CD4-positive, alpha-beta T cell treated with Interleukin-17A for 1 hour (primary cell): ENCODE results near the gene RERE.

ENCODE experiments used
- DNase-seq: peaks from one replicate; pipeline ENCODE4 v3.0.0-alpha.2; 2020

RERE gene

GRCh38 chr1:8684590-8684989 lies 132.8 kb downstream of the RERE start:
- DNase-seq = no peak

- no peak for DNase-seq
These were observed 134.9 kb downstream of the RERE start for GRCh38 chr1:8682573-8682972.

GRCh38 chr1:8681911-8682310 lies 135.5 kb downstream of the RERE start:
- DNase-seq = no peak

- peak; percentile 15 for DNase-seq
These were observed 136.5 kb downstream of the RERE start for GRCh38 chr1:8680664-8681650.

- no peak for DNase-seq
These were observed 137.3 kb downstream of the RERE start for GRCh38 chr1:8679929-8680663.

- no peak for DNase-seq
These were observed 138.0 kb downstream of the RERE start for GRCh38 chr1:8679395-8679800.

- no peak for DNase-seq
These were observed 138.6 kb downstream of the RERE start for GRCh38 chr1:8678673-8679394.

GRCh38 chr1:8677782-8678181 lies 139.7 kb downstream of the RERE start:
- no peak for DNase-seq

GRCh38 chr1:8676813-8677212 lies 140.6 kb downstream of the RERE start:
- DNase-seq = no peak

GRCh38 chr1:8676072-8676471 lies 141.4 kb downstream of the RERE start:
- DNase-seq = no peak

- DNase-seq = no peak
These were observed 142.5 kb downstream of the RERE start for GRCh38 chr1:8674912-8675311.

GRCh38 chr1:8674481-8674880 lies 143.0 kb downstream of the RERE start:
- no peak for DNase-seq

- DNase-seq = peak; percentile 51
These were observed 146.0 kb downstream of the RERE start for GRCh38 chr1:8671306-8671917.

- DNase-seq = no peak
These were observed 147.0 kb downstream of the RERE start for GRCh38 chr1:8670371-8670818.

- no peak for DNase-seq
These were observed 147.7 kb downstream of the RERE start for GRCh38 chr1:8669606-8670335.

GRCh38 chr1:8667869-8668594 lies 149.4 kb downstream of the RERE start:
- no peak for DNase-seq

- no peak for DNase-seq
These were observed 150.9 kb downstream of the RERE start for GRCh38 chr1:8666389-8667167.

- no peak for DNase-seq
These were observed 151.6 kb downstream of the RERE start for GRCh38 chr1:8665833-8666232.

- DNase-seq = no peak
These were observed 152.6 kb downstream of the RERE start for GRCh38 chr1:8664887-8665286.

- DNase-seq = peak; percentile 14
These were observed 153.5 kb downstream of the RERE start for GRCh38 chr1:8663915-8664329.
